ENCODE results near the gene CCDC51. TPM values are rescaled to one million over a fixed set of nuclear protein-coding genes. Genes with fewer than 3 reads are reported as not detected.

The CCDC51 gene
- total and polyA plus RNA-seq, 2 of the 13 experiments (the other 11 are each of a cell fraction or from before 2014, with no cell fraction given): 18.1 to 29.4 TPM

- TF ChIP-seq THAP11 (CRISPR knock-in tag; IDR thresholded peaks at IDR 0.05) (0 out of 2 replicates have a peak, but pooled peaks have one; percentile 60), GATA4 (IDR thresholded peaks at IDR 0.05; ENCODE audit: borderline replicate concordance, low read depth) (no peak), ZFP41 (CRISPR knock-in tag; IDR thresholded peaks at IDR 0.05; ENCODE audit: borderline replicate concordance) (no peak), NFE2L2 (IDR thresholded peaks at IDR 0.05; ENCODE audit: low read length) (no peak), LCORL (IDR thresholded peaks at IDR 0.05) (no peak), LCORL (CRISPR knock-in tag; IDR thresholded peaks at IDR 0.05) (peak; percentile 97), ELF3 (CRISPR knock-in tag; IDR thresholded peaks at IDR 0.05) (peak; percentile 65), TBL1XR1 (IDR thresholded peaks at IDR 0.05; ENCODE audit: borderline replicate concordance, low read length, partially characterized antibody) (no peak), PCBP2 (optimal IDR thresholded peaks at IDR 0.05; ENCODE audit: low read depth, low read length, poor library complexity, severe bottlenecking) (no peak), ZSCAN9 (CRISPR knock-in tag; IDR thresholded peaks at IDR 0.05; ENCODE audit: borderline replicate concordance) (peak; percentile 76), HNRNPL (IDR thresholded peaks at IDR 0.05; ENCODE audit: low read depth, low read length) (0 out of 2 replicates have a peak, but pooled peaks have one; percentile 29), KLF11 (CRISPR knock-in tag; IDR thresholded peaks at IDR 0.05) (no peak), PATZ1 (CRISPR knock-in tag; IDR thresholded peaks at IDR 0.05) (peak; percentile 100), ZBTB21 (CRISPR knock-in tag; IDR thresholded peaks at IDR 0.05) (no peak), ADNP (CRISPR knock-in tag; IDR thresholded peaks at IDR 0.05) (no peak), GLI4 (CRISPR knock-in tag; IDR thresholded peaks at IDR 0.05; ENCODE audit: borderline replicate concordance) (0 out of 2 replicates have a peak, but pooled peaks have one; percentile 35), RXRA (CRISPR knock-in tag; IDR thresholded peaks at IDR 0.05) (peak; percentile 89; the same call in 1 of the 2 replicates), GABPB1 (CRISPR knock-in tag; IDR thresholded peaks at IDR 0.05) (peak; percentile 46)
- TF ChIP-seq, protein P1, sequence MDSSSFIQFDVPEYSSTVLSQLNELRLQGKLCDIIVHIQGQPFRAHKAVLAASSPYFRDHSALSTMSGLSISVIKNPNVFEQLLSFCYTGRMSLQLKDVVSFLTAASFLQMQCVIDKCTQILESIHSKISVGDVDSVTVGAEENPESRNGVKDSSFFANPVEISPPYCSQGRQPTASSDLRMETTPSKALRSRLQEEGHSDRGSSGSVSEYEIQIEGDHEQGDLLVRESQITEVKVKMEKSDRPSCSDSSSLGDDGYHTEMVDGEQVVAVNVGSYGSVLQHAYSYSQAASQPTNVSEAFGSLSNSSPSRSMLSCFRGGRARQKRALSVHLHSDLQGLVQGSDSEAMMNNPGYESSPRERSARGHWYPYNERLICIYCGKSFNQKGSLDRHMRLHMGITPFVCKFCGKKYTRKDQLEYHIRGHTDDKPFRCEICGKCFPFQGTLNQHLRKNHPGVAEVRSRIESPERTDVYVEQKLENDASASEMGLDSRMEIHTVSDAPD (CRISPR knock-in tag; IDR thresholded peaks at IDR 0.05): peak; percentile 80
- TF ChIP-seq, protein P2, sequence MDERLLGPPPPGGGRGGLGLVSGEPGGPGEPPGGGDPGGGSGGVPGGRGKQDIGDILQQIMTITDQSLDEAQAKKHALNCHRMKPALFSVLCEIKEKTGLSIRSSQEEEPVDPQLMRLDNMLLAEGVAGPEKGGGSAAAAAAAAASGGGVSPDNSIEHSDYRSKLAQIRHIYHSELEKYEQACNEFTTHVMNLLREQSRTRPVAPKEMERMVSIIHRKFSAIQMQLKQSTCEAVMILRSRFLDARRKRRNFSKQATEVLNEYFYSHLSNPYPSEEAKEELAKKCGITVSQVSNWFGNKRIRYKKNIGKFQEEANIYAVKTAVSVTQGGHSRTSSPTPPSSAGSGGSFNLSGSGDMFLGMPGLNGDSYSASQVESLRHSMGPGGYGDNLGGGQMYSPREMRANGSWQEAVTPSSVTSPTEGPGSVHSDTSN (CRISPR knock-in tag; IDR thresholded peaks at IDR 0.05): no peak
- TF ChIP-seq, protein P3, sequence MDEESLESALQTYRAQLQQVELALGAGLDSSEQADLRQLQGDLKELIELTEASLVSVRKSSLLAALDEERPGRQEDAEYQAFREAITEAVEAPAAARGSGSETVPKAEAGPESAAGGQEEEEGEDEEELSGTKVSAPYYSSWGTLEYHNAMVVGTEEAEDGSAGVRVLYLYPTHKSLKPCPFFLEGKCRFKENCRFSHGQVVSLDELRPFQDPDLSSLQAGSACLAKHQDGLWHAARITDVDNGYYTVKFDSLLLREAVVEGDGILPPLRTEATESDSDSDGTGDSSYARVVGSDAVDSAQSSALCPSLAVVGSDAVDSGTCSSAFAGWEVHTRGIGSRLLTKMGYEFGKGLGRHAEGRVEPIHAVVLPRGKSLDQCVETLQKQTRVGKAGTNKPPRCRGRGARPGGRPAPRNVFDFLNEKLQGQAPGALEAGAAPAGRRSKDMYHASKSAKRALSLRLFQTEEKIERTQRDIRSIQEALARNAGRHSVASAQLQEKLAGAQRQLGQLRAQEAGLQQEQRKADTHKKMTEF (CRISPR knock-in tag; IDR thresholded peaks at IDR 0.05): peak; percentile 72; the same call in 1 of the 2 replicates
- TF ChIP-seq, protein P4, sequence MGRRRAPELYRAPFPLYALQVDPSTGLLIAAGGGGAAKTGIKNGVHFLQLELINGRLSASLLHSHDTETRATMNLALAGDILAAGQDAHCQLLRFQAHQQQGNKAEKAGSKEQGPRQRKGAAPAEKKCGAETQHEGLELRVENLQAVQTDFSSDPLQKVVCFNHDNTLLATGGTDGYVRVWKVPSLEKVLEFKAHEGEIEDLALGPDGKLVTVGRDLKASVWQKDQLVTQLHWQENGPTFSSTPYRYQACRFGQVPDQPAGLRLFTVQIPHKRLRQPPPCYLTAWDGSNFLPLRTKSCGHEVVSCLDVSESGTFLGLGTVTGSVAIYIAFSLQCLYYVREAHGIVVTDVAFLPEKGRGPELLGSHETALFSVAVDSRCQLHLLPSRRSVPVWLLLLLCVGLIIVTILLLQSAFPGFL (CRISPR knock-in tag; IDR thresholded peaks at IDR 0.05): no peak
- TF ChIP-seq, protein P5, sequence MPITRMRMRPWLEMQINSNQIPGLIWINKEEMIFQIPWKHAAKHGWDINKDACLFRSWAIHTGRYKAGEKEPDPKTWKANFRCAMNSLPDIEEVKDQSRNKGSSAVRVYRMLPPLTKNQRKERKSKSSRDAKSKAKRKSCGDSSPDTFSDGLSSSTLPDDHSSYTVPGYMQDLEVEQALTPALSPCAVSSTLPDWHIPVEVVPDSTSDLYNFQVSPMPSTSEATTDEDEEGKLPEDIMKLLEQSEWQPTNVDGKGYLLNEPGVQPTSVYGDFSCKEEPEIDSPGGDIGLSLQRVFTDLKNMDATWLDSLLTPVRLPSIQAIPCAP (CRISPR knock-in tag; IDR thresholded peaks at IDR 0.05; ENCODE audit: low read depth): no peak
These were observed 8.5 kb downstream of the CCDC51 start (continued) for GRCh38 chr3:48431224-48432029.

Measured in HepG2 (cell line).